GM12878 (cell line): ENCODE results near the gene RAB22A. TPM values are rescaled to one million over a fixed set of nuclear protein-coding genes. Genes with fewer than 3 reads are reported as not detected.

Experiments used
- ATAC-seq: fragments of 200-7000 bp; cut with Tn5 transposase; 3 replicates; pipeline ENCODE4 v1.9.1; 2020; ENCODE audit warnings: mild to moderate bottlenecking, moderate library complexity
- BruUV-seq: library from RNA; stranded (reverse); fragments of 400-500 nt; replicated peaks from 2 replicates; lab custom pipeline; 2021; lab: Mats Ljungman, UMichigan
- CTCF ChIA-PET: fragments of 300-600 bp; sonication (Branson Sonifier 250); formaldehyde crosslinking; extraction: SDS; loops from one replicate; lab custom pipeline; 2021; ENCODE audit warnings: inconsistent platforms; lab: Yijun Ruan, JAX
- POLR2A ChIA-PET: fragments of 350-600 bp; formaldehyde crosslinking; extraction: SDS; loops from one replicate; lab custom pipeline; 2021; ENCODE audit warnings: inconsistent platforms; lab: Charles Lee
- RAD21 ChIA-PET: fragments of 300-600 bp; sonication (Branson Sonifier 250); formaldehyde crosslinking; loops from one replicate; lab custom pipeline; 2023; ENCODE audit warnings: antibody characterized with exemption; ENCODE audit not compliant: unreplicated experiment; lab: Charles Lee
- SMC1A ChIA-PET: fragments of 300-600 bp; sonication (Branson Sonifier 250); formaldehyde crosslinking; loops from one replicate; lab custom pipeline; 2023; ENCODE audit not compliant: unreplicated experiment, uncharacterized antibody; lab: Charles Lee
- DNase-seq: peaks from one replicate; pipeline ENCODE4 v3.0.0-alpha.2; 2011; ENCODE audit warnings: low read depth, low spot score
- FAIRE-seq: peaks from 3 replicates; lab custom pipeline; 2011; peaks lifted over from hg19 to GRCh38; lab: Jason Lieb, UNC
- H2AFZ ChIP-seq: 2 replicates; pipeline ENCODE4 v1.6.0; 2011; ENCODE audit warnings: low read depth, low read length, control low read depth; ENCODE audit not compliant: control insufficient read depth
- H3K27ac ChIP-seq: 2 replicates; pipeline ENCODE4 v1.5.1; 2011; ENCODE audit warnings: control low read depth; ENCODE audit not compliant: control insufficient read depth, insufficient read depth
- H3K27me3 ChIP-seq, 2 experiments: replicated peaks in 1 of 2; 2 replicates each; pipeline versions ENCODE4 v1.6.0 to v1.6.1; 2011; ENCODE audit warnings: low read length in 1 of 2; ENCODE audit not compliant: control insufficient read depth in 2 of 2, insufficient read depth in 2 of 2
- H3K36me3 ChIP-seq, 2 experiments: 2 replicates each; pipeline ENCODE4 v1.5.1; 2011; ENCODE audit warnings: low read length in 1 of 2; ENCODE audit not compliant: control insufficient read depth in 2 of 2, insufficient read depth in 2 of 2
- H3K4me1 ChIP-seq: 2 replicates; pipeline ENCODE4 v1.6.1; 2011; ENCODE audit warnings: mild to moderate bottlenecking, low read length, moderate library complexity, mixed read lengths; ENCODE audit not compliant: control insufficient read depth, insufficient read depth
- H3K4me2 ChIP-seq: 2 replicates; pipeline ENCODE4 v1.6.0; 2011; ENCODE audit warnings: control low read depth; ENCODE audit not compliant: control insufficient read depth, insufficient read depth
- H3K4me3 ChIP-seq: fragments of 200-600 bp; sonication (generic); 2 replicates; pipeline ENCODE4 v1.5.1; 2016
- H3K79me2 ChIP-seq: 2 replicates; pipeline ENCODE4 v1.6.0; 2011; ENCODE audit warnings: low read length; ENCODE audit not compliant: control insufficient read depth, insufficient read depth
- H3K9ac ChIP-seq: 2 replicates; pipeline ENCODE4 v1.8.0; 2011; ENCODE audit warnings: low read length, control low read depth, mixed read lengths; ENCODE audit not compliant: control insufficient read depth, insufficient read depth
- H3K9me3 ChIP-seq: replicated peaks from 3 replicates; pipeline ENCODE4 v1.5.1; 2011; ENCODE audit warnings: mild to moderate bottlenecking, low read length; ENCODE audit not compliant: control insufficient read depth, insufficient read depth
- H4K20me1 ChIP-seq: 2 replicates; pipeline ENCODE4 v1.6.0; 2011; ENCODE audit not compliant: control insufficient read depth, insufficient read depth
- ETV6 ChIP-seq, 2 experiments: fragments of 450-650 bp in 1 of 2; IDR thresholded peaks in 1 of 2; conservative IDR thresholded peaks in 1 of 2; 2 replicates each; pipeline ENCODE4 v1.6.1; 2014; ENCODE audit warnings: antibody characterized with exemption in 1 of 2, borderline replicate concordance in 1 of 2, low read depth in 1 of 2, mild to moderate bottlenecking in 1 of 2, moderate library complexity in 1 of 2
- EZH2 ChIP-seq: IDR thresholded peaks from 2 replicates; pipeline ENCODE4 v1.6.1; 2012; ENCODE audit warnings: low read depth, mild to moderate bottlenecking, control low read depth, inconsistent platforms, low read length, borderline replicate concordance; ENCODE audit not compliant: control insufficient read depth
- IRF5 ChIP-seq: fragments of 450-650 bp; IDR thresholded peaks from 2 replicates; pipeline ENCODE4 v1.6.1; 2017; ENCODE audit warnings: borderline replicate concordance
- MTA2 ChIP-seq: fragments of 450-650 bp; IDR thresholded peaks from 2 replicates; pipeline ENCODE4 v1.6.1; 2016; ENCODE audit warnings: low read depth, mild to moderate bottlenecking, moderate library complexity
- PKNOX1 ChIP-seq: fragments of 450-650 bp; IDR thresholded peaks from 2 replicates; pipeline ENCODE4 v1.6.1; 2016; ENCODE audit warnings: mild to moderate bottlenecking
- WGBS: methylation state at CpG from one replicate; pipeline ENCODE4 v1.1.6; 2016; ENCODE audit warnings: low lambda C conversion rate; ENCODE audit not compliant: insufficient replicate concordance, insufficient coverage; ENCODE audit errors: missing lambda C conversion rate; 5-methylcytosine and 5-hydroxymethylcytosine counted together
- in situ Hi-C: fragments of 300-500 bp; cut with MboI; formaldehyde crosslinking; loops from 9 replicates; pipeline ENCODE4 v1.14.3; 2018; ENCODE audit warnings: mixed read lengths
- intact Hi-C: fragments of 100-400 bp; cut with micrococcal nuclease; formaldehyde crosslinking; loops from one replicate; pipeline ENCODE4 v1.14.2; 2022; ENCODE audit not compliant: unreplicated experiment
- polyA plus RNA-seq, 11 experiments: library from polyadenylated mRNA; depleted of rRNA in 4 of 11; unstranded in 6 of 11; stranded (reverse) in 5 of 11; fragments of >200 nt; fragmentation: Nextera tagmentation in 4 of 11; fragmentation: Illumina TruSeq in 1 of 11; extraction: Ambion mirVana in 4 of 11; extraction: Trizol in 1 of 11; gene quantifications; 1 replicate in 1 of 11; 2 replicates in 10 of 11; pipeline versions ENCODE4 v1.2.1 to v1.2.3, GENCODE V29; 2011 to 2016; ENCODE audit warnings: inconsistent platforms in 2 of 11, missing spikeins in 2 of 11, low read depth in 1 of 11
- total RNA-seq, 4 experiments: library from RNA; depleted of rRNA in 3 of 4; stranded (reverse); fragments of >200 nt in 3 of 4; fragmentation: Illumina TruSeq in 1 of 4; extraction: Trizol in 1 of 4; gene quantifications; 2 replicates each; pipeline versions ENCODE4 v1.2.1 to v1.2.3, GENCODE V29; 2013 to 2021

The RAB22A gene
- total and polyA plus RNA-seq, 10 of the 15 experiments (the other 5 are each of a cell fraction or from before 2014, with no cell fraction given) = 2.7 to 12.0 (median 10.0) TPM

- Histone ChIP-seq H3K27ac (no peak overlapping the region), H4K20me1 (no peaks in the 10 kb centered on the region), H3K79me2 (no peaks in the 10 kb centered on the region), H3K9me3 (no peaks in the 10 kb centered on the region; the same call in 2 of the 3 replicates), H3K9ac (no peak overlapping the region), H3K4me2 (no peak overlapping the region), H3K4me3 (no peak overlapping the region), H3K36me3 (peaks cover 2 to 8% of the 10 kb centered on the region in 2 experiments), H3K27me3 (no peaks in the 10 kb centered on the region), H2AFZ (no peak overlapping the region), H3K4me1 (no peaks in the 10 kb centered on the region)
- FAIRE-seq (no peak), DNase-seq (no peak), ATAC-seq (no peak)
- SMC1A ChIA-PET = no interaction called here
- in situ Hi-C loops (no loop called here), intact Hi-C loops (no loop called here)
- 32% methylated on average over 9 of the region's 9 CpGs for WGBS
- POLR2A ChIA-PET = no interaction called here
- RAD21 ChIA-PET = no interaction called here
- CTCF ChIA-PET = interaction anchor here (0.6 to 1.5 kb wide), 2 partner anchors 35 to 434 kb away, joined by 3 read pairs; no protein-coding TSS in a partner anchor
- no TSS peak for BruUV-seq
- TF ChIP-seq IRF5 = no peak
- TF ChIP-seq MTA2 = no peak
- no peak for TF ChIP-seq ETV6 (conservative IDR thresholded peaks at IDR 0.05 in 1 of 2, IDR thresholded peaks at IDR 0.05 in 1 of 2; ENCODE audit: borderline replicate concordance in 1 of 2, low read depth in 1 of 2)
- no peak for TF ChIP-seq EZH2
- TF ChIP-seq PKNOX1 = peak; percentile 35; the same call in 1 of the 2 replicates
These were observed 37.7 kb upstream of the RAB22A start for GRCh38 chr20:58271606-58272351.
